OCI-LY3 (cell line): ENCODE measurements around the gene USPL1.
"Not testable (repeated sequence)": the region's sequence is repeated elsewhere in the genome, so short reads cannot be mapped to it uniquely, and the experiment has no call there.

Experiments
- H2AFZ ChIP-seq: fragments of 200-600, 300-600 bp; shearing (Covaris generic); 2 replicates; pipeline ENCODE4 v1.6.0; 2014; ENCODE audit warnings: antibody characterized with exemption, low read depth, low read length
- H3K27ac ChIP-seq: fragments of 200-600, 300-600 bp; sonication (generic); 2 replicates; pipeline ENCODE4 v1.5.1; 2014; ENCODE audit warnings: mild to moderate bottlenecking, low read length, moderate library complexity, mixed read lengths
- H3K27me3 ChIP-seq: fragments of 200-600, 300-600 bp; sonication (generic); 2 replicates; pipeline ENCODE4 v1.6.1; 2014; ENCODE audit warnings: low read depth, low read length, mixed read lengths
- H3K36me3 ChIP-seq: fragments of 200-600, 300-600 bp; sonication (generic); replicated peaks from 2 replicates; pipeline ENCODE3; 2014; ENCODE audit warnings: low read depth, low read length, mixed read lengths
- H3K4me1 ChIP-seq: fragments of 300-600, 200-600 bp; sonication (generic); 2 replicates; pipeline ENCODE4 v1.6.1; 2014; ENCODE audit warnings: low read length, mixed read lengths
- H3K4me2 ChIP-seq: fragments of 200-600, 300-600 bp; sonication (generic); 2 replicates; pipeline ENCODE4 v1.6.1; 2014; ENCODE audit warnings: low read length, mixed read lengths
- H3K4me3 ChIP-seq: fragments of 300-600, 200-600 bp; sonication (generic); 2 replicates; pipeline ENCODE4 v1.5.1; 2014; ENCODE audit warnings: antibody characterized with exemption, mild to moderate bottlenecking, low read length, moderate library complexity
- H3K79me2 ChIP-seq: fragments of 300-600, 200-600 bp; shearing (Covaris generic); 2 replicates; pipeline ENCODE4 v1.6.1; 2014; ENCODE audit warnings: mild to moderate bottlenecking, low read length, mixed read lengths
- H3K9ac ChIP-seq: fragments of 300-600, 200-600 bp; shearing (Covaris generic); 2 replicates; pipeline ENCODE4 v1.6.0; 2014; ENCODE audit warnings: mild to moderate bottlenecking, low read length, moderate library complexity
- H3K9me3 ChIP-seq: fragments of 200-600, 300-600 bp; shearing (Covaris generic); 2 replicates; pipeline ENCODE4 v1.6.1; 2014; ENCODE audit warnings: low read length, mixed read lengths; ENCODE audit not compliant: insufficient read depth
- H4K20me1 ChIP-seq: fragments of 200-600, 300-600 bp; sonication (generic); 2 replicates; pipeline ENCODE4 v1.6.1; 2016; ENCODE audit warnings: low read length, mixed read lengths; ENCODE audit not compliant: insufficient read depth
- CTCF ChIP-seq: fragments of 200-600, 300-600 bp; sonication (generic); IDR thresholded peaks from 2 replicates; pipeline ENCODE4 v1.5.1; 2014; ENCODE audit warnings: antibody characterized with exemption, low read length, low read depth
- EZH2phosphoT487 ChIP-seq: fragments of 200-600 bp; shearing (Covaris generic); IDR thresholded peaks from 2 replicates; pipeline ENCODE4 v1.6.1; 2018; ENCODE audit warnings: antibody characterized with exemption, mixed run types, low read depth

The USPL1 gene

GRCh38 chr13:30647824-30648521 lies 30.3 kb downstream of the USPL1 start:
- H3K9ac ChIP-seq, result no peak overlapping the region
- peaks cover 4% of the 10 kb centered on the region for H3K79me2 ChIP-seq
- H4K20me1 ChIP-seq, result peaks cover 16% of the 10 kb centered on the region
- peaks cover 54% of the 10 kb centered on the region for H3K36me3 ChIP-seq
- H3K4me2 ChIP-seq, result no peak overlapping the region
- H3K4me1 ChIP-seq, result no peaks in the 10 kb centered on the region
- no peak for TF ChIP-seq EZH2phosphoT487
- no peak overlapping the region for H3K27ac ChIP-seq
- no peaks in the 10 kb centered on the region for H3K27me3 ChIP-seq
- H3K9me3 ChIP-seq, result no peaks in the 10 kb centered on the region
- no peak overlapping the region for H2AFZ ChIP-seq
- no peak overlapping the region for H3K4me3 ChIP-seq

- Histone ChIP-seq H3K9me3 (no peaks in the 10 kb centered on the region), H4K20me1 (peaks cover 17% of the 10 kb centered on the region), H3K27ac (no peak overlapping the region), H3K9ac (no peak overlapping the region), H3K4me1 (no peaks in the 10 kb centered on the region), H2AFZ (no peak overlapping the region), H3K79me2 (peaks cover 4% of the 10 kb centered on the region), H3K4me3 (no peak overlapping the region), H3K4me2 (no peak overlapping the region), H3K27me3 (no peaks in the 10 kb centered on the region), H3K36me3 (peaks cover 56% of the 10 kb centered on the region)
- no peak for TF ChIP-seq CTCF
- TF ChIP-seq EZH2phosphoT487, result no peak
Measured at GRCh38 chr13:30648522-30649012, 30.8 kb downstream of the USPL1 start.

GRCh38 chr13:30651648-30652047 lies 33.9 kb downstream of the USPL1 start:
- H3K27ac ChIP-seq, H3K79me2 ChIP-seq, H4K20me1 ChIP-seq, H3K27me3 ChIP-seq, H3K4me1 ChIP-seq, H3K4me2 ChIP-seq, H3K9me3 ChIP-seq, H3K9ac ChIP-seq, H3K4me3 ChIP-seq, H2AFZ ChIP-seq: not testable (repeated sequence)
- peaks cover 56% of the 10 kb centered on the region for H3K36me3 ChIP-seq

- Histone ChIP-seq H2AFZ (no peak overlapping the region), H4K20me1 (peaks cover 11% of the 10 kb centered on the region; the same call in 1 of the 2 replicates), H3K4me1 (no peaks in the 10 kb centered on the region), H3K4me3 (no peak overlapping the region), H3K36me3 (peaks cover 56% of the 10 kb centered on the region), H3K27me3 (no peaks in the 10 kb centered on the region), H3K4me2 (no peak overlapping the region), H3K79me2 (peaks cover 4% of the 10 kb centered on the region), H3K27ac (no peak overlapping the region), H3K9me3 (no peaks in the 10 kb centered on the region), H3K9ac (no peak overlapping the region)
- TF ChIP-seq CTCF, result no peak
Measured at GRCh38 chr13:30652746-30653386, 35.1 kb downstream of the USPL1 start.

GRCh38 chr13:30654430-30654829 lies 36.7 kb downstream of the USPL1 start:
- Histone ChIP-seq H3K36me3 (peaks cover 62% of the 10 kb centered on the region), H3K4me2 (no peak overlapping the region), H2AFZ (no peak overlapping the region), H3K4me3 (no peak overlapping the region), H4K20me1 (peaks cover 12% of the 10 kb centered on the region; the same call in 1 of the 2 replicates), H3K27ac (no peak overlapping the region), H3K9ac (no peak overlapping the region), H3K27me3 (no peaks in the 10 kb centered on the region), H3K79me2 (no peaks in the 10 kb centered on the region; the same call in 1 of the 2 replicates), H3K4me1 (no peaks in the 10 kb centered on the region), H3K9me3 (no peaks in the 10 kb centered on the region)
- TF ChIP-seq EZH2phosphoT487 (no peak), CTCF (no peak)
